HFFc6 (cell line): ENCODE data around the gene GPR158. TPM values are rescaled to one million over a fixed set of nuclear protein-coding genes. Genes with fewer than 3 reads are reported as not detected.

Experiments used
- DNase-seq: peaks from one replicate; pipeline ENCODE4 v3.0.0-alpha.2; 2018
- H3K27ac Mint-ChIP-seq: 2 replicates; pipeline ENCODE4 v1.8.0; 2020; ENCODE audit warnings: mild to moderate bottlenecking, mixed read lengths
- H3K27me3 Mint-ChIP-seq: 2 replicates; pipeline ENCODE4 v1.8.0; 2021; ENCODE audit warnings: mild to moderate bottlenecking, moderate library complexity, mixed read lengths; ENCODE audit not compliant: insufficient read depth
- H3K36me3 Mint-ChIP-seq: 2 replicates; pipeline ENCODE4 v1.8.0; 2021; ENCODE audit warnings: low read depth, mixed read lengths
- H3K4me1 Mint-ChIP-seq: 2 replicates; pipeline ENCODE4 v1.8.0; 2020; ENCODE audit warnings: low read depth, mixed read lengths
- H3K4me3 Mint-ChIP-seq: 2 replicates; pipeline ENCODE4 v1.8.0; 2020; ENCODE audit warnings: mild to moderate bottlenecking, moderate library complexity, mixed read lengths
- H3K9me3 Mint-ChIP-seq: 2 replicates; pipeline ENCODE4 v1.8.0; 2020; ENCODE audit warnings: mild to moderate bottlenecking, mixed read lengths
- CTCF ChIP-seq: fragments of 200-600 bp; sonication (generic); IDR thresholded peaks from 2 replicates; pipeline ENCODE4 v1.5.0; 2021; ENCODE audit warnings: antibody characterized with exemption, mild to moderate bottlenecking
- total RNA-seq, 6 experiments: library from RNA; stranded (reverse); fragmentation: NEBNext Ultra II Directional; extraction: Animal tissue kit (Norgen Biotek cat#: 25700); gene quantifications; 2 replicates in 1 of 6; 3 replicates in 5 of 6; pipeline ENCODE4 v1.2.3, GENCODE V29; 2021

The GPR158 gene
- total RNA-seq, 6 experiments from 2014 or later, result not detected

GRCh38 chr10:25457552-25457951 is 282.8 kb downstream of the GPR158 start:
- Mint-ChIP-seq H3K27ac (no peak overlapping the region), H3K4me1 (no peaks in the 10 kb centered on the region), H3K36me3 (no peaks in the 10 kb centered on the region), H3K27me3 (no peaks in the 10 kb centered on the region; the same call in 1 of the 2 replicates), H3K9me3 (peaks cover 57% of the 10 kb centered on the region), H3K4me3 (no peak overlapping the region)
- DNase-seq, result no peak
- TF ChIP-seq CTCF, result no peak

GRCh38 chr10:25465582-25466372 is 291.0 kb downstream of the GPR158 start:
- Mint-ChIP-seq H3K4me1 (no peaks in the 10 kb centered on the region), H3K27me3 (no peaks in the 10 kb centered on the region; the same call in 1 of the 2 replicates), H3K27ac (no peak overlapping the region), H3K9me3 (peaks cover 31% of the 10 kb centered on the region), H3K4me3 (peak overlapping the region; percentile 67), H3K36me3 (no peaks in the 10 kb centered on the region)
- no peak for DNase-seq
- TF ChIP-seq CTCF, result no peak

GRCh38 chr10:25467881-25468280 is 293.1 kb downstream of the GPR158 start:
- Mint-ChIP-seq H3K27ac (no peak overlapping the region), H3K4me3 (no peak overlapping the region), H3K27me3 (no peaks in the 10 kb centered on the region; the same call in 1 of the 2 replicates), H3K9me3 (peaks cover 20% of the 10 kb centered on the region), H3K36me3 (no peaks in the 10 kb centered on the region), H3K4me1 (no peaks in the 10 kb centered on the region)
- DNase-seq, result no peak
- TF ChIP-seq CTCF, result no peak

GRCh38 chr10:25481467-25481866 is 306.7 kb downstream of the GPR158 start:
- DNase-seq, result no peak
- H3K27ac Mint-ChIP-seq, result no peak overlapping the region
- TF ChIP-seq CTCF, result no peak
- H3K36me3 Mint-ChIP-seq, result no peaks in the 10 kb centered on the region; the same call in 1 of the 2 replicates
- H3K4me1 Mint-ChIP-seq, result no peaks in the 10 kb centered on the region
- H3K4me3 Mint-ChIP-seq, result no peak overlapping the region
- peaks cover 3% of the 10 kb centered on the region; the same call in 1 of the 2 replicates for H3K27me3 Mint-ChIP-seq
- peaks cover 45% of the 10 kb centered on the region for H3K9me3 Mint-ChIP-seq

- Mint-ChIP-seq H3K4me3 (no peak overlapping the region), H3K4me1 (no peaks in the 10 kb centered on the region), H3K27me3 (peaks cover 3% of the 10 kb centered on the region; the same call in 1 of the 2 replicates), H3K36me3 (no peaks in the 10 kb centered on the region; the same call in 1 of the 2 replicates), H3K27ac (no peak overlapping the region), H3K9me3 (peaks cover 46% of the 10 kb centered on the region)
- TF ChIP-seq CTCF, result no peak
- no peak for DNase-seq
These were observed 309.2 kb downstream of the GPR158 start for GRCh38 chr10:25483999-25484398.
